Colonic mucosa (tissue), 4 donors: ENCODE results near the gene ADGRD1. TPM values are rescaled to one million over a fixed set of nuclear protein-coding genes. Genes with fewer than 3 reads are reported as not detected.

Experiments used
- DNase-seq: peaks from one replicate; pipeline ENCODE4 v3.0.0-alpha.2; 2020
- H3K27ac ChIP-seq: fragments of 200-600 bp; one replicate; pipeline ENCODE4 v1.8.0; 2021
- H3K27me3 ChIP-seq: fragments of 200-600 bp; one replicate; pipeline ENCODE4 v1.8.0; 2021
- H3K36me3 ChIP-seq: fragments of 200-600 bp; one replicate; pipeline ENCODE4 v1.8.0; 2021
- H3K4me1 ChIP-seq: fragments of 200-600 bp; one replicate; pipeline ENCODE4 v1.8.0; 2021; ENCODE audit warnings: mild to moderate bottlenecking
- H3K4me3 ChIP-seq: fragments of 200-600 bp; one replicate; pipeline ENCODE4 v1.8.0; 2021
- H3K9ac ChIP-seq, 2 donors: one replicate each; pipeline ENCODE4 v1.7.0; 2013; ENCODE audit warnings: control low read depth in 2 of 2, low read depth in 2 of 2, low read length in 2 of 2
- H3K9me3 ChIP-seq: fragments of 200-600 bp; one replicate; pipeline ENCODE4 v1.8.0; 2021
- CTCF ChIP-seq: fragments of 200-600 bp; IDR thresholded peaks from one replicate; pipeline ENCODE4 v1.8.0; 2022; ENCODE audit warnings: antibody characterized with exemption, mild to moderate bottlenecking
- intact Hi-C: fragments of 100-400 bp; cut with DNase I; formaldehyde crosslinking; loops from one replicate; pipeline ENCODE4 v1.14.1; 2022
- total RNA-seq, 2 donors: library from RNA; stranded (reverse); fragmentation: NEBNext Ultra II Directional in 1 of 2; extraction: Animal tissue kit (Norgen Biotek cat#: 25700) in 1 of 2; gene quantifications; one replicate each; pipeline ENCODE4 v1.2.1, GENCODE V29; 2021
- donor health status: healthy.
- donor health status: DM: no; HTN: no; CAD: no.
- donor health status: DM: no; HTN: no; CAD: no.

The ADGRD1 gene
- total RNA-seq, 2 donors from 2014 or later = 3.5 to 3.6 TPM

- H3K9ac ChIP-seq = no peak overlapping the region
- H3K27me3 ChIP-seq = no peaks in the 10 kb centered on the region
- intact Hi-C loops = loop anchor here (10.0 kb wide), 1 partner anchor 716 kb away; the partner anchor contains the start of gene MMP17
- DNase-seq = no peak
- TF ChIP-seq CTCF = no peak
- H3K9me3 ChIP-seq = no peaks in the 10 kb centered on the region
- no peak overlapping the region for H3K27ac ChIP-seq
- H3K4me3 ChIP-seq = no peak overlapping the region
- no peaks in the 10 kb centered on the region for H3K36me3 ChIP-seq
- no peaks in the 10 kb centered on the region for H3K4me1 ChIP-seq
Measured at GRCh38 chr12:131108177-131108955, 154.7 kb downstream of the ADGRD1 start.

GRCh38 chr12:131111446-131111845 lies 157.7 kb downstream of the ADGRD1 start:
- H3K36me3 ChIP-seq = no peaks in the 10 kb centered on the region
- no peak overlapping the region for H3K4me3 ChIP-seq
- no peak for TF ChIP-seq CTCF
- H3K9me3 ChIP-seq = no peaks in the 10 kb centered on the region
- H3K9ac ChIP-seq = no peak overlapping the region
- H3K4me1 ChIP-seq = no peaks in the 10 kb centered on the region
- intact Hi-C loops = no loop called here
- H3K27me3 ChIP-seq = no peaks in the 10 kb centered on the region
- no peak for DNase-seq
- no peak overlapping the region for H3K27ac ChIP-seq

- Histone ChIP-seq H3K9ac (no peak overlapping the region), H3K27me3 (no peaks in the 10 kb centered on the region), H3K9me3 (no peaks in the 10 kb centered on the region), H3K4me3 (no peak overlapping the region), H3K4me1 (no peaks in the 10 kb centered on the region), H3K36me3 (no peaks in the 10 kb centered on the region), H3K27ac (no peak overlapping the region)
- TF ChIP-seq CTCF = no peak
- intact Hi-C loops = no loop called here
- DNase-seq = no peak
Measured at GRCh38 chr12:131112021-131112420, 158.3 kb downstream of the ADGRD1 start.

GRCh38 chr12:131112700-131113290 lies 159.1 kb downstream of the ADGRD1 start:
- Histone ChIP-seq H3K36me3 (no peaks in the 10 kb centered on the region), H3K9ac (no peak overlapping the region), H3K4me3 (no peak overlapping the region), H3K27me3 (no peaks in the 10 kb centered on the region), H3K4me1 (no peaks in the 10 kb centered on the region), H3K9me3 (no peaks in the 10 kb centered on the region), H3K27ac (no peak overlapping the region)
- DNase-seq = no peak
- no peak for TF ChIP-seq CTCF
- intact Hi-C loops = no loop called here

- Histone ChIP-seq H3K27ac (no peak overlapping the region), H3K4me3 (no peak overlapping the region), H3K36me3 (no peaks in the 10 kb centered on the region), H3K9me3 (no peaks in the 10 kb centered on the region), H3K4me1 (no peaks in the 10 kb centered on the region), H3K27me3 (no peaks in the 10 kb centered on the region), H3K9ac (no peak overlapping the region)
- DNase-seq = no peak
- intact Hi-C loops = no loop called here
- TF ChIP-seq CTCF = no peak
Measured at GRCh38 chr12:131113568-131114270, 160.0 kb downstream of the ADGRD1 start.
